HG02642 (cell line): ENCODE data around the gene CIPC.

Source experiments
- ATAC-seq: cut with Tn5 transposase; IDR thresholded peaks from one replicate; pipeline ENCODE4 v1.9.1; 2021; ENCODE audit warnings: mild to moderate bottlenecking; ENCODE audit not compliant: unreplicated experiment, poor library complexity

Gene CIPC

GRCh38 chr14:77144412-77145115 is 46.5 kb downstream of the CIPC start:
- ATAC-seq = no peak

DNA sequence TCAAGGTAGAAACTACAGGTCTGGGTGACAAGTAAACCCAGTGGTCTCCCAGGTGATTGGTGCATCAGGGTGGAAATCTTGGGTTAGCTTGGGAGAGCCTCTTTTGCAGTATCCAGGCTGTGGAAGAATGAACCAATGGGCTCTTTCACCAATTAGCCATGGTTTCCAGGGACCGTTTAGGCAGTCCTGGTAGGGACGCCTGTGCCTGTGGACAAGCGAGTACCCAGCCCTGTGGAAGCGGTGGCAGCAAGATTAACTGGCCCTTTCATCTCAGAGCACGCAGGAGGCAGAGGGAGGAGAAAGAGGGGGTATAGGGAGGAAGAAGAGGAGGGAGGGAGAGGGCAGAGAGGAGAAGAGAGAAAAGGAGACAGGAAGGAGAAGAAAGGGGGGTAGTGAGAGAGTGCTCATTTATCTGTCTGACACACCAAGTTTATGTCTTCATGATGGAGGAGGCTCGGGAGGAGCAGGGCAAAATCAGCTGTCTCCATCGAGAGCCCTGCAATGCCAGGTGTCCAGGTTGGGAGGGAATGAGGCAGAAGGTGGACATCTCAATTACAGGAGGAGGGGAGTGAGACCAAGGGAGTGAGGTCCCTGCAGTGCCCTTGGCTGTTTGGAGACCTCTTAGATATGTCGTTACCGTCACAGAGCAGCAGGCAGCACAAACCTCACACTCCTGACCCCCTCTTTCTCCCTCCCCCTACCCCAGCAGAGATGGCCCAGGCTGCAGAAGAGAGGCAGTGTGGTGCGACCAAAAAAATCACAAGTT is 48.1 kb downstream of the CIPC start:
- no peak for ATAC-seq

DNA sequence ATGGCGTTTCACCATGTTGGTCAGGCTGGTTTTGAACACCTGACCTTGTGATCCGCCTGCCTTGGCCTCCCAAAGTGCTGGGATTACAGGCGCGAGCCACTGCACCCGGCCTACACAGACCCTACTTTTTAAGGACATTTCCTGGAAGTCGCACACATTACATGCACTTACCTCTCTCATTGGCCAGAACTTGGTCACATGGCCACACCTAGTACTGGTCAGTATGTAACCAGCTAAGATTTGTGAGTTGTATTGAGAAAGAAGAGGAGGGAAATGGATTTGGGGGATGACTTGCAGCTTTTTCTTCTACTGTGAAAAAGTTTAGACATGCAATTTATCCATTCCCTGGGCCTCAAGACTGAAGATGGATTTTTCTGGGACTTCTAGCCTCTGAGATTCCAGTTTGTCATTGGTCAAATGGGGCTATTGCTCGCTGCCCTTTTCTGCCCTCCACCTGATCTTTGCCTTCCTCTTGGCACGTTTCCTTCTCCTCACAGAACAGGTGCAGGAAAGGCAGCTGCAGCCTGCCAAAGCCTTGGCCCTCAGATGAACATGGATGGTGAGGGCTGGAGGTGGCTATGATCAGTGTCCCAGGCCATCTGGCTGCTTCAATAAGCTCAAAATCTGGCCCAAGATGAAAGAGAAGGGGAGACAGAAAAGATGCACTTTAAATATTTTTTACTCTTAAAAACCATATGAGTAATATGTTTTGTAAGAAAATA is 50.6 kb downstream of the CIPC start:
- ATAC-seq = no peak

GRCh38 chr14:77151245-77151644 is 53.2 kb downstream of the CIPC start:
- ATAC-seq = no peak

- ATAC-seq = no peak
Measured at GRCh38 chr14:77151918-77152588, 54.0 kb downstream of the CIPC start.

DNA sequence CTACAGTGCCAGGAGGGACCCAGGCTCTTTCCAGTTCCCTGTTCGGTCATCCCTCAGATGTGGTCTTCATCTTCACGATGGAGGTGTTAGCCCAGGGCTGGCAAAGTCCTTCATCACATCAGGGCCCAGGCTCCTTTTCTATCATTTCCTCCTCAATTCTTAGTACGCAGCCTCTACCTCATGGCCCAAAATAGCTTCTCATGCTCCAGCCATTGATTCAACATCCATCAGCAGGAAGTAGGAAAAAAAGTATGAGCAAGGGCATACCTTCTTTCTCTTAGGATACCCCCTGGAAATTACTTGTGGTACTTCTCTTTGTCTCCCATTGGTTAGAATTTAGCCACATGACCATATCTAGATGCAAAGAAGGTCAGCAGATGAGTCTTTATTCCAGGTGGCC is 55.7 kb downstream of the CIPC start:
- ATAC-seq = no peak

DNA sequence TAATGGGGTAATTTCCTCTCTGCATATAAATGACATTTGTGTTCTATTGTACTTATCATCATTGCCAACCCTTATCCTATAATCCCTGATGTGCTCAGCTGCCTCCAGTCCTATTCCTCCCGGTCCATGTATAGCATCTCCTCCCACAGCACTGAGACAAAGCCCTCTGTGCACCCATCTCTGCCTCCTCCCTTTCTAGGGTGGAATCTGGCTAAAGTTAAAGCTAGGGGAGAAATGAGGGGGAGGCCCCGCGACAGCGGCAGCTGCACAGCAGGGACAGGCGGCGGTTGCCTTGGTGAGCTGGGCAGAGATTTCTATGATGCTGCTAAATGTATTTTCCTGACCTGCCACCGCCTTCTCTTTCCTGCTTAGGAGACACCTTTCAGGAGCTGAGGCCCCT is 56.4 kb downstream of the CIPC start:
- ATAC-seq = no peak

DNA sequence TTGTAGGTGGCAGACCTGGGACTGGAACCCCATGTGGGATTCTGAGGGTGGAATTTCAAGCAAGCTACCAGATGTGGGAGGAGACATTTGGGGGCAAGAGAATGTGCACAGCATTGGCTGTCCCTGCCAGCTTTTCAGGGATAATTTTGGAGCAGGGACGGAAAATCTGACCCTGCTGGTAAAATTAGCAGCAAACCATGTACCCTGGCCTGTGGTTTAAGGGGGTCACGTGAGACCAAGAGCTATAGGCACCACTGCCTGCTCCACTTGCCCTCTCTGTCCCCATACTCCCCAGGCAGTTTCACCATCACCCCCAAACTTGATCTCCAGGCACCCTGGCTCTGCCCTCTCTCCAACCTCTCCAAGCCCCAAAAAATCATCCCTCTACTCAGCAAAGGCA is 57.0 kb downstream of the CIPC start:
- ATAC-seq = no peak

DNA sequence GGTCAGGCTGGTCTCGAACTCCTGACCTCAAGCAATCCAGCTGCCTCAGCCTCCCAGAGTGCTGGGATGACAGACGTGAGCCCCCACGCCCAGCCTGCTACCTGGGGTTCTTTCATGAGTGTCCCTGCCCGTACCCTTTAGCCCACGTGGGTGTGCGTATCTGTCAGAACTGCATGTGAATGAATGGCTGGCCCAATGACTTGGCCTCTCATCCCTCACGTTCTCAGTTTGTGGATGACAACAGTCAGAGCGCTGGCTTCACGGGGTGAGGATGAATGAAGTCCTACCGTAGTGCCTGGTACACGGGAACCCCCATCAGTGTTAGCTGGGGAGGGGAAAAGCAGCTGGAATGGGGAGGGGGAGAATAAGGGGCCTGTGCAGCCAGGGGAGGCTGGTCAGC is 59.7 kb downstream of the CIPC start:
- no peak for ATAC-seq

DNA sequence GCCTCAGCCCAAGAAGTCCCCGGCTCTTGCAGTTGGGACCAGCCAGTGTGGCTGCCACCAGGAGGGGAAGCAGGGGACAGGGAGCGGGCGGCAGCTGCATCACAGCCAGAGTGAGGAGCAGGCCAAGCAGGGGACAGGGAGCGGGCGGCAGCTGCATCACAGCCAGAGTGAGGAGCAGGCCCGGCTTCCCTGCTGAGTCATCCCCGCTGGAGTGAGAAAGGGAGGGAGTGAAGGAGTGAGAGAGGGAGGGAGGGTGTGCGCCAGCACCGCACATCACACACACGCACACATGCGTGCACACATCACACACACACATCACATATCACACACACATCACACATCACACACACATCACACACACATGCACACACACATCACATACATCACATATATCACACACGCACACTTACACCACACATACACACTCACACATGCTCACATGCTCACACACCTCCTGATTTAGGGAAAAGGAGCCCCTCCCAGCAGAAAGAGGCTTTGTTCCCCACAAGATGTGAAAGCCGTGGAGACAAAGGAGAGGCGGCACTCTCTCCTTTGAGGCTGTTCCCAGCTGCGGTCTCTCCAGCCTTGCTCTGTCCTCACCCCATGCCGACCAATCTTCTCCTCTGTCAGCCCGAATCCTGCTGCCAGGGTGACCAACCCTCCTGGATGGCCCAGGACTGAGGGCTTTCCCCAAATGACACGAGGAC is 60.3 kb downstream of the CIPC start:
- ATAC-seq = no peak

GRCh38 chr14:77158882-77159255 is 60.8 kb downstream of the CIPC start:
- no peak for ATAC-seq

DNA sequence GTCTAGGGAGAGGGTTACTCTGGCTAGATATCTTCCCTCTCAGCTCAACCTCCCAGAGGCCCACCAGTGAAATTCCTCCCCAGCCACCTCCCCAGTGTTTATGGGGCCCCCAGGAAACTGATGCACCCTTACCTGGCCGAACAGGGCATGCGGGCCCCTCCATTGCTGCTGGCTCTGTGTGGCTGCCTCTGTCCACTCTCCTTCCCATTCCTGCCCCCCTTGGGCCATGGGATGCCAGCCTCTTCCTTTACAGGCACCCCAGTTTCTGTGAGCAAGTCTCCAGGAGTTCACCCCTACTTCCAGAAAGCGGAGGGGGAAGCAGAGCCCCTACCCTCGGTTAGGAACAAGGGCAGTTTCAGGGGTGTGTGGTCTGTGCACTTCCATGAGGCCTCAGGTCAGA is 63.0 kb downstream of the CIPC start:
- no peak for ATAC-seq
